ENCODE measurements around the gene TBCCD1.

Gene TBCCD1

DNA sequence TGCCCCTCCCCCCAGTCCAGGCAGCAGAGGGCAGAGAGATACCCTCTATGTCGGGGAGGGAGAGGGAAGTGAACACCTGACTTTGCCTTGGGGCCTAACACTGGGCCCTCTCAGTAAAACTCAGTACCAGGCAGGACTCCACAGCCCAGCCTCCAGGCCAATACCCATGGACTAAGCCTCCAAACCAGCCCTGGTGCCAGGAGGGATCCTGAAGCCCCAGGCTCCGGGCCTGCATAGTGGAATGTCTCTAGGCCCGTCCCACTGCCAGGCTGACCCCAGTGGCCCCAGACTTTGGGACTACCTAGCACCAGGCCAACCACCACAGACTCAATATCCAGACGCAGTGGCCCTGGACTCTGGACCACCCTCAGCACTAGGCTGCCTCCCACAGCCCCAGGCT, 69.5 kb downstream of the TBCCD1 start:
- no peak overlapping the region for H3K4me2 ChIP-seq (ENCODE audit: low read length)
- no peaks in the 10 kb centered on the region for H3F3A ChIP-seq (ENCODE audit: insufficient read depth, low read length)
- no peaks in the 10 kb centered on the region; the same call in 1 of the 2 replicates for H3K27me3 ChIP-seq (ENCODE audit: insufficient read depth, low read length)

GRCh38 chr3:186496635-186497034, 70.5 kb downstream of the TBCCD1 start:
- Histone ChIP-seq H3K27me3 (ENCODE audit: insufficient read depth, low read length) (no peaks in the 10 kb centered on the region; the same call in 1 of the 2 replicates), H3F3A (ENCODE audit: insufficient read depth, low read length) (no peaks in the 10 kb centered on the region), H3K4me1 (ENCODE audit: insufficient read depth, low read length, severe bottlenecking) (no peaks in the 10 kb centered on the region), H3K4me3 (ENCODE audit: low read depth, low read length, poor library complexity, severe bottlenecking) (no peak overlapping the region), H3K79me2 (ENCODE audit: insufficient read depth, low read length) (no peaks in the 10 kb centered on the region), H4K20me1 (ENCODE audit: insufficient read depth, low read length) (no peaks in the 10 kb centered on the region), H3K4me2 (ENCODE audit: low read length) (no peak overlapping the region), H3K9me2 (ENCODE audit: low read depth, low read length) (no peaks in the 10 kb centered on the region), H2AFZ (ENCODE audit: low read length) (no peak overlapping the region), H3K36me3 (ENCODE audit: insufficient read depth, low read length) (no peaks in the 10 kb centered on the region), H3K9ac (ENCODE audit: low read length) (no peak overlapping the region), H3K9me3 (ENCODE audit: low read length) (no peaks in the 10 kb centered on the region), H3K27ac (ENCODE audit: low read depth, low read length, poor library complexity, severe bottlenecking) (no peak overlapping the region)
- no peak for TF ChIP-seq EZH2 (IDR thresholded peaks at IDR 0.05; ENCODE audit: borderline replicate concordance, low read length)
- TF ChIP-seq, protein P1, sequence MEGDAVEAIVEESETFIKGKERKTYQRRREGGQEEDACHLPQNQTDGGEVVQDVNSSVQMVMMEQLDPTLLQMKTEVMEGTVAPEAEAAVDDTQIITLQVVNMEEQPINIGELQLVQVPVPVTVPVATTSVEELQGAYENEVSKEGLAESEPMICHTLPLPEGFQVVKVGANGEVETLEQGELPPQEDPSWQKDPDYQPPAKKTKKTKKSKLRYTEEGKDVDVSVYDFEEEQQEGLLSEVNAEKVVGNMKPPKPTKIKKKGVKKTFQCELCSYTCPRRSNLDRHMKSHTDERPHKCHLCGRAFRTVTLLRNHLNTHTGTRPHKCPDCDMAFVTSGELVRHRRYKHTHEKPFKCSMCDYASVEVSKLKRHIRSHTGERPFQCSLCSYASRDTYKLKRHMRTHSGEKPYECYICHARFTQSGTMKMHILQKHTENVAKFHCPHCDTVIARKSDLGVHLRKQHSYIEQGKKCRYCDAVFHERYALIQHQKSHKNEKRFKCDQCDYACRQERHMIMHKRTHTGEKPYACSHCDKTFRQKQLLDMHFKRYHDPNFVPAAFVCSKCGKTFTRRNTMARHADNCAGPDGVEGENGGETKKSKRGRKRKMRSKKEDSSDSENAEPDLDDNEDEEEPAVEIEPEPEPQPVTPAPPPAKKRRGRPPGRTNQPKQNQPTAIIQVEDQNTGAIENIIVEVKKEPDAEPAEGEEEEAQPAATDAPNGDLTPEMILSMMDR (IDR thresholded peaks at IDR 0.05; ENCODE audit: low read length), result no peak

More for the DNA sequence above, 69.5 kb downstream of the TBCCD1 start:
- no peak overlapping the region for H3K27ac ChIP-seq (ENCODE audit: low read depth, low read length, poor library complexity, severe bottlenecking)
- H3K36me3 ChIP-seq (ENCODE audit: insufficient read depth, low read length), result no peaks in the 10 kb centered on the region
- no peaks in the 10 kb centered on the region for H4K20me1 ChIP-seq (ENCODE audit: insufficient read depth, low read length)
- no peak overlapping the region for H2AFZ ChIP-seq (ENCODE audit: low read length)
- TF ChIP-seq, protein P1 (IDR thresholded peaks at IDR 0.05; ENCODE audit: low read length), result no peak
- TF ChIP-seq EZH2 (IDR thresholded peaks at IDR 0.05; ENCODE audit: borderline replicate concordance, low read length), result no peak
- no peaks in the 10 kb centered on the region for H3K9me2 ChIP-seq (ENCODE audit: low read depth, low read length)
- H3K4me1 ChIP-seq (ENCODE audit: insufficient read depth, low read length, severe bottlenecking), result no peaks in the 10 kb centered on the region
- no peak overlapping the region for H3K4me3 ChIP-seq (ENCODE audit: low read depth, low read length, poor library complexity, severe bottlenecking)
- H3K9ac ChIP-seq (ENCODE audit: low read length), result no peak overlapping the region
- H3K9me3 ChIP-seq (ENCODE audit: low read length), result no peaks in the 10 kb centered on the region
- no peaks in the 10 kb centered on the region for H3K79me2 ChIP-seq (ENCODE audit: insufficient read depth, low read length)

Data from OCI-LY1 (cell line).